GM10847 (cell line): ENCODE results near the gene SUCO.

Source experiments
- POLR2A ChIP-seq: IDR thresholded peaks from 2 replicates; pipeline ENCODE4 v1.6.1; 2011; ENCODE audit not compliant: insufficient read length; ENCODE audit errors: extremely low read depth

SUCO gene

DNA sequence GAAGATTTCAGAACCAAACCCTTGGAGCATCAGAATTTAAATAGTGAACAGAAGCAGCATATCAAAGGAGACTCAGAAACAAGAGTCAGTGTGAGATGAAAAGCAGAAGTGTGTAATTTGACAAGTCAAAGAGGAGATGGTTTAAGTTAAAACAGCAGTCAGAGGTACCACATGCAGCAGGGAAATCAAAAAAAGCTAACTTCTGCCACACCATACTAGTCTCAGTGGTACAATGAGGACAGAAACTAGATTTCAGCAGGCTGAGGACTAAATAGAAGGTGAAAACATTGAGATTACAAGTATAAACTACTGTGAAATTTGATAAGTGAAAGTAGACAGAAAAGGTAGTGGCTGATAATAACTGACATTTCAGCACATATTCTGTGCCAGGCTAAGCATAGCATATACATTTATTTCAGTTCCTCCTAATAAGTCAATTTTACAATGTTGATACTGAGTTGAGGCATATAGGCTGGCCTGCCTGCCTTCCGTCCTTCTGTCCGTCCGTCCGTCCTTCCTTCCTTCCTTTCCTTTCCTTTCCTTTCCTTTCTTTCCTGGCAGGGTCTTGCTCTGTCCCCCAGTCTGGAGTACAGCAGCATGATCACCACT lies 12.6 kb downstream of the SUCO start:
- TF ChIP-seq POLR2A = no peak

DNA sequence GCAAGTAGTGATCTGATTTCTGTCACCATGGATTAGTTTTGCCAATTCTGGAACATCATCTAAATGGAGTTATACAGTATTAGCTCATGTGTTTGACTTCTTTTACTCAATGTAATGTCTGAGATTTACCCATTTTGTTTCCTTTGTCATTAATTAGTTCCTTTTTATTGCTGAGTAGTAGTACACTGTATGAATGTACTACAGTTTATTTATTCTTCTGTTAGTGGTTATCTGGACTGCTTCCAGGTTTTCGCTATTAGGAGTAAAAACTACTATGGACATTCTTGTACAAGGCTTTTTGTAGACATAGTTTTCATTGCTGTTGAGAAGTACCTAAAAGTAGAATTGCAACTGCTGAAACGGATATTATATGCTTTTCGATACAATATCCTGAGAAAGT lies 14.1 kb downstream of the SUCO start:
- TF ChIP-seq POLR2A = no peak

DNA sequence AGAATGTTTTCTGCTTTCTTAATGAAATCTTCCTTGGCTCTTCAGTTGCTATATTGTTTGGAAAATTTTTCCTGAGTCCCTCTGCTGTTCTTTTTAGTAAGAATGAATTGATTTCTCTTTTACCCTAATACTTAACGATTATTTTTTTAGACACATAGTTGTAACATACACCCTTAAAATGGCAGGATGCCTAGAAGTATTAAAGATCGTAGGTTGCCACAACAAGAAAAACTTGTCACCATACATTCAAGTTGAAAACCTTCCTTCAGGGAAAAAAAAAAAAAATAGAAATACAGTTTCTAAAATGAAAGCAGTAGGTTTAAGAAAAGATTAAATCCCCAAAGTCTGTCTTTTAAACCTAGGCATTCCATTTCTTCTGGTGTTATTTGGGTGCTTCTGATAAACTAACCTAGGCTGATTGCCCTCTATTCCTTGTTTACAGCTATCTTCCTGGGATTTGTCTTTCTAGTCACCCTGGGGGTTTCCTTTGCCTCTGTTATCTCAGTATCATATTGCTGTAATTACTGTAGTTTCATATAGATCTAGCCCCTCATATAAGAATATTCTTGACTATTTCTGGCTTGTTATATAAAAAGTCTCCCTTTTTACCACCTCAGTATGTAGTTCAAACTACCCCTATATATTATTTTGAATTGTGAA lies 16.8 kb downstream of the SUCO start:
- no peak for TF ChIP-seq POLR2A

DNA sequence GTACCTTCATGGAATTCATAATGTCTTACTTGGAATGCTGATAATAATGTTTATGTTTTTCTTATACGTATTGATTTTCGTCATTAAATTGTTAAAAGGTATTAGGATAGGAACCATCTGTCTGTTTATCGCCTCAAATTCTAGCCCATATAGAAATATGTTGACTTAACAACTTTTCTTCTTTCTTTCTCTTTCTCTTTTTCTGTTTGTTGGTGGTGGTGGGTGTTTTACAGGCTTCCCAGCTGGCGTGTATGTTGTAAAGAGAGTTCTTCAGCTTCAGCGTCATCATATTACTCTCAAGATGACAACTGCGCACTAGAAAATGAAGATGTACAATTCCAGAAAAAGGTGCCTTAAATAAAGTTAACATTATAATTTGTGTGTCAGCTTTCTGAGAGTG lies 18.3 kb downstream of the SUCO start:
- TF ChIP-seq POLR2A = no peak

DNA sequence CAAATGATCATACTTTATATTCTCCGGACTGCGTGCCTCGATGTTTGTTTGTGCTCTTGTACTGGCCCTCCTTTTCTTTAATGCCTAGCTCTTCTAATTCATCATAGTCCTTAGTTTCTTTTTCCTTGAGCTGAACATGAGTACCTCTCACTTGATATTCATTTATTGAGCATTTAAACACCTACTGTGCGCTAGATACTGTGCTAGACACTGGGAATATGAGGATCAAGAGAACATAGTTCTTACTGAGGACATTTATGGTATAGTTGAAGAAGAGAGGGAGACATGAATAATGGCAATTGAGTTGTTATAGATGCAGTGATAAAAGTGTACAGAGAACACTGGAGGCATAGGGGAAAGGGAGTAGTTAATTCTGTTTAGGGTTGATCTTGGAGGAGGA lies 22.0 kb downstream of the SUCO start:
- TF ChIP-seq POLR2A = no peak

DNA sequence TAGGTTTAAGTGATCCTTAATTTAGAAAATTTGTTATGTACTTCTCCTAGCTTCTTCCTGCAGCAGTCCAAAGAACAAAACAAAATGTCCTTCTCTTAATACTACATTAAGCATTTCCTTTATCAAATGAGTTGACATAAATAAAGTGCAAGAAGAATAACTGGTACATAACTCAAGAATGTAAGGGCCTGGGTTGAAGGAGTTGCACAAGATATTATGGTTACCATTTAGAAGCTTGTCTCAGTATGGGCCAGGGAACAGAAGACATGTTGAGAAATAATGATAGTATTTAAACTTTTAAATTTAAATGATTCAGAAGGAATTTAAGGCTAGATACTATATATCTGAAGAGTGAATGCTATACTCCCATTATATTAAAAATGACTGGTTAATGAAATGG lies 23.5 kb downstream of the SUCO start:
- TF ChIP-seq POLR2A = no peak

DNA sequence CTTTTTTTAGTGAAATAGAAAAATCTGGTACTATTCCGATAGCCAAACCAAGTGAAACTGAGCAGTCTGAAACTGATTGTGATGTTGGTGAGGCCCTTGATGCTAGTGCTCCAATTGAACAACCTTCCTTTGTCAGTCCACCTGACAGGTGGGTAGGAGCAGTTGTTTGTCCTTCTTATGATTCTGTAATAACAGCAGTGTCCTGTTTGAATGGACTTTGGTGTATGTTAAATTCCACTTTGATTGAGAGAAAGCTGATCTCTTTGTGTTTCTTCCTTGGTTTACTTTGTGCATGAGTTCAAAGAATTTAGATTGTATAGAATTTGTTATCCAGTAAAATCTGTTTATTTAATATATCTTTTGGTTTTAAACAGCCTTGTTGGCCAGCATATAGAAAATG lies 24.3 kb downstream of the SUCO start:
- TF ChIP-seq POLR2A = no peak

DNA sequence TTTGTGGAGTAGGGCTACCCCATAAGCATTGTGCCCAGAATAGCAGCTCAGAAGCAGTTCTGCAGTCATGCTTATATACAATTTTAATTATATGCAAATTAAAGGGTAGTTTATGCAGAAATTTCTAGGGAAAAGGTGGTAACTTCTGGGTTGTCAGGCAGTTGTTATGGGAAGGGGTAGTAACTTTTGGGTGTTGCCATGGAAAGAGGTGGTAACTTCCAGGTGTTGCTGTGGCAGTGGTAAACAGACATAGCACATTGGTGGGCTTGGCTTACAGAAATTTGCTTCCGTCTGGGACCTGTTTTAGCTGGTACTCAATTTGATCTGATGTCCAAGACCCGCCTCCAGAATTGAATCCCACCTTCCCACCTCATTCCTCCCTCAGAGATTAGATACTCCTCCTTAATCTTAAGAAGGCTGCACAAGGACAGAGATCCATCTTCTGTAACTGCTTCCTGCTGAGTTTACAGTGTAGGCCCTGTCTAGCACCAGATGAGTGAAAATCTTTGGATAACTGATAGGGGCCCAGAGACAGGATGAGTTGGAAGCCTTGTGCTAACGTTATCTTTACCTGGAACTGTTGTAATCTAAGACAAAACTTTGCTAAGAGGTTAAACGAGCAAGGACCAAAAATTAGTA lies 26.7 kb downstream of the SUCO start:
- no peak for TF ChIP-seq POLR2A

DNA sequence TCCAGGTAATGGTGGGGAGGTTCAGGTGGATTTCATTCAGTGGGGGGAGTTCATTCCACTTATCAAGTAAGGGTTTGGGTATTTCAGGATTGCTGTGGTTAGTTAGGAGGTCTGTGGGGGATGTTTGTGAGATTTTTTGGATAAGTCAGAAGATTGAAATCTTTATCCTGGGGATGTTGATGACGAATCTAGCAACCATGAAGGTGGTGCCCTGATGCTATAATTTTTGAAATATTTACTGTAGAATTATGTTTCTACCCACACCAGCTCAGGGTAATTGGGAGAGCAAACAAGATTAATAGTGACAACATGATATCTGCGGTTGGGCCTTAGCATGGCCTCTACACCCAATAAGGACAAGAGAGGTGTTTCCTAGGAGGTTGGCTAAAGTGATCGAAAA lies 28.3 kb downstream of the SUCO start:
- no peak for TF ChIP-seq POLR2A

DNA sequence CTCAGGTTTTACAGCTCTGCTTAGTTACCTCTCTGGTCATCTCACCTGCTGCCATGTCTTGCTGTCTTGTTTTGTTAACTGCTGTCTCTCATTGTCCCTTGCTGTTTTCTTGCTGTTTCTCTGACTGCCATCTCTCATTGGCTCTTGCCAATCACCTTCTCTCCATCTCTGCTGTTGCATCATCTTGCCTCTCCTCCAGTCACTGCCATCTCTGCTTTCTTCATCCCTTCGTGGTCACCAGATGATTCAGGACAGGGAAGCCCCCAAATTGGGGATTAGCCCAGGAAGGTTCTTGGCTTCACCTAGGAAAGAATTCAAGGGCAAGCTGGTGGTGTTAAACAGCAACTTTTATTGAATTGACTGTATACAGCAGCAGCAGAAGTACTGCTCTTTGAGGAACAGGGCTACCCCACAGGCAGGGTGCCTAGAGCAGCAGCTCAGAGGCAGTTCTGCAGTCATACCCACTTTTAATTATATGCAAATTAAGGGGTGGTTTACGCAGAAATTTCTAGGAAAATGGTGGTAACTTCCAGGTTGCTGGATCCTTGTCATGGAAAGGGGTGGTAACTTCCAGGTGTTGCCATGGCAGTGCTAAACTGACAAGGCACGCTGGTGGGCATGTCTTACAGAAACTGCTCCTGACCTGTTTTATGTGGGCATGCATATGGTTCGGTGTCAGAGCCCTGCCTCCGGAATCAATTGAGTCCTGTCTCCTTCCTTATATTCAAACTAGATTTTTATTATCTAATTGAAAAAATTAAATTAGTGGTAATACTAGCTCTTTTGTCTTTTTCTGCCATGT lies 33.4 kb downstream of the SUCO start:
- TF ChIP-seq POLR2A = no peak

DNA sequence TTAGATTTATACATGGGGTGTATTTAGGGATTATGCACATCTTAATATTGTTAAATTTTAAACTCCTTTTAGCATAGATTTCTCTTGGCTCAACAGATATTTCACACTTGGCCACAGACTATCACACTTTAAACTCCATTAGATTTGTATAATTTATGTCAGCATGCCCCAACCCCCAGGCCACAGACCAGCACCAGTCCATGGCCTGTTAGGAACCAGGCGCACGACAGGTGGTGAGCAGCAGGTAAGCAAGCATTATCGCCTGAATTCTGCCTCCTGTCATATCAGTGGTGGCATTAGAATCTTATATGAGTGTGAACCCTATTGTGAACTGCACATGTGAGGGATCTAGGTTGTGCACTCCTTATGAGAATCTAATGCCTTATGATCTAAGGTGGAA lies 34.8 kb downstream of the SUCO start:
- no peak for TF ChIP-seq POLR2A

DNA sequence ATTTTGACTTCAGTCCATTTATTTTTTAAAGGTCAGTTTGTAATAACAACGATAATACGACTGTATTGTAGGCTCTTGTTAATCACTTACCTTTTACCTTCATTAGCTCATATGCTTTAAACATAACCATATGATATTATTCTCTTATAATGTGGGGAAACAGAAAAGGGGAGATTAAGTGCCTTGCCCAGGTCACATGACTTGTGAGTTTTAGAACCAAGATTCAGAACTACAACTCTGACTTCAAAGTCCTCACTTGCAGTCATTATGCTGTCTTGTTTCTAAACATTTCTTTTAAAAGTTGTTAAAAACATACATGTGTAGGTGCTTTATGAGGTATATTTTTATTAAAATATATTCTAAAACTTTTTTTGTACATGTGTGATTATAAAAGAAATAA lies 41.1 kb downstream of the SUCO start:
- TF ChIP-seq POLR2A = no peak

DNA sequence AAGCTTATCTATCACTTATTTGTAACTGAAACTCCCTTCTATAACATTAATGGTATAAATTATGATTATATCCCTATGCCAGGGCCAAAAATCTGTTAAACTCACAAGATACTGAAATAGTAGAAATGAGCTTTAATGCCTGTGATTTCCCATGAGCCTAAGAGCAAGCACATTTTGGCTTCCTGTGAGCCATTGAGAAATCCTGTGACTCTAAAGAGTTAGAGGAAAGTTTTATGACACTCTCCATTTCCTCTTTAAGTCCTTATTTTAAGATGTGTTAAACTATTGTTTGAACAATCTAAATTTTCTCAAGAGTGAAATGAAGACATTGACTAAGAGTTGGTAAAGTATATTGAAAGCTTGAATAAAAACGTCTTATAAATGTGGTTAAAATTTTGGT lies 45.6 kb downstream of the SUCO start:
- TF ChIP-seq POLR2A = no peak

DNA sequence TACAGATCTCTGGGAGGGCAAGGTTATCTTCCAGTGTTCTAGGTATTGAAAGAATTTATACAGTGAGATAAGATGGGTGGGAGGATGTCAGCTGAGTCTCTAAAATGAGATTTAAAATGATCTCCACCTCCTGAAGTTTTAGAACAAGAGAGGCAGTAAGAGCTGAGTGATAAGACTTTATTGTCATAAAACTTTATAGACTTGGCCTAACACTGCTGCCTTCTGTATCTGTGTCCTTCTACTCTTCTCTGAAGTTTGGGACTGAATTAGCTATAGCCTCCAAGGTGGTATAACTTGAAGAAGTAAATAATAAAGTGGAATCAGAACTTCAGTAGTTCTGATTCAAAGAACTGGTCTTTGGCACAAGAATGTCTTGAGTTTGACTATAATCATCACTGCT lies 48.3 kb downstream of the SUCO start:
- TF ChIP-seq POLR2A = no peak

DNA sequence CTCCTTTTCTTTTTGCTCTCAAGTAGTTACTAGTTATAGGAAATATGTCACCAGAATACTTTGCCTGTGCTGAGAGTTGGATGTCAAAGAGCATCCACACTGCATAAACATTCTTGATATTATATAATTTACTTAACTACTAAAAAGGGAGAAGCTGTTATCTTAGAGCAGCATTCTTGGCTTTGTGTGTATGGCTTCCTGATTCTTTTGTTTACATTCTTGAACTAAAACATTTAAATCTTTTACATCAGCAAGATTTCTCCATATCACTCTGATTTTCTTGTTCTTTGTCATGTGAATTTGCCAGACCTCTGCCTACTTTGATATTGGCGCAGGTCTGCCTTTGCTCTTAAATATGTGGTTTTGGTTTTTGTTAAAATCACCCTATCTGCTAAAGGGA lies 48.8 kb downstream of the SUCO start:
- no peak for TF ChIP-seq POLR2A

DNA sequence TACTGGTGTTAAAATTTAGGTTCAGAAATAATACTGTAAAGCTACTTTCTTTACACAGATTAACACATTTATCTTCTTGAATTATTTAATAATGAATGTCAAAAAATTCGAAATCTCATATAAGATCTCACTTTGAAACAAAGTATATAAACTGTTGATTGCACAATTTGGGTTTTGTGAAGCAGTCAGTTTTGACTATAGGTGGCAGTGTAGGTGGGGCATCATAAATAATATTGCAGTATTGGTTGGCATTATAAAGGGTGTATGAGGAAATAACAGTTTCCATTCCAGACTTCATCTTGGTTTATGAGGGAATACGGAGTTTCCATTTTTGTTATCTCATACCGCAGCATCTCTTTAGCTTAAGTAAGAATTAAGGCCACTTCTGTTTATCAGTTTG lies 49.9 kb downstream of the SUCO start:
- no peak for TF ChIP-seq POLR2A

DNA sequence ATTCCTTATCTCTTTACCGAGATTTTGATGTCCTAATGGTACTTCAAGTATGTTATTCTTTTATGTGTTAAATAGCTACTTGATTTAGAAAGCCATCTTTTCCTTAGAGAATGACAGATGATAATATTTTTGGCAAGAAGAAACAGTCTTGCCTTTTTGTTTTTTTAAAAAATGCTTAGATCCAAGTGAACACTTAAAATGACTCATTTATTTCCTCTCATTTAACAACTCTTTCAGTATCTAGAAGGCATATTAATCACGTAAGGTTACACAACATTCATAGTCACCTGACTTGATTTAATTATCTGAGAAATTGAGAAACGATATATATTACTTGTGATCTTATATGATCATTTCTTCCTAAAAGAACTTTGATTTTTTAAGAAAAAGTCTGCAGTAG lies 52.4 kb downstream of the SUCO start:
- TF ChIP-seq POLR2A = no peak

DNA sequence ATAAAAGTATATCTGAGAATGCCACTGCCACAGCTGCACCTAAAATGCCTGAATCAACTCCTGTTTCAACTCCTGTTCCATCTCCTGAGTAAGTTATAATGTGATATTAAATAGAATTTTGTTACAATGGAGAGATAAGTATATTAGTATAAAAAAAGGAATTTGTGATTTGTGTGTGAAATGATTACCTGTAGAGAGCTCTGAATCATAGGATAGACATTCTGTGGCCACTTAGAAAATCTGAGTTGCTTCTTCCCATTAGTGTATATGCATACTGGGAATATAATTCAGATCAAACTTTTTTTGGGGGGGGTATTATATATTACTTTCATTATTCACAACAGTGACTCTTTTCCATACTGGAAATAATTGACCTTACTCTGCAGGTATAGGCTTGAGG lies 52.9 kb downstream of the SUCO start:
- TF ChIP-seq POLR2A = no peak
